GM20431 (cell line): Measurements from ENCODE around the gene RAET1E.
"Not testable (repeated sequence)": the region's sequence is repeated elsewhere in the genome, so short reads cannot be mapped to it uniquely, and the experiment has no call there.

Source experiments
- in situ Hi-C: fragments of 300-500 bp; cut with MseI, MboI; formaldehyde crosslinking; loops from one replicate; pipeline ENCODE4 v1.15.0; 2020; ENCODE audit warnings: low sequenced_read_pairs; ENCODE audit not compliant: unreplicated experiment

The RAET1E gene, protein sequence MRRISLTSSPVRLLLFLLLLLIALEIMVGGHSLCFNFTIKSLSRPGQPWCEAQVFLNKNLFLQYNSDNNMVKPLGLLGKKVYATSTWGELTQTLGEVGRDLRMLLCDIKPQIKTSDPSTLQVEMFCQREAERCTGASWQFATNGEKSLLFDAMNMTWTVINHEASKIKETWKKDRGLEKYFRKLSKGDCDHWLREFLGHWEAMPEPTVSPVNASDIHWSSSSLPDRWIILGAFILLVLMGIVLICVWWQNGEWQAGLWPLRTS

DNA sequence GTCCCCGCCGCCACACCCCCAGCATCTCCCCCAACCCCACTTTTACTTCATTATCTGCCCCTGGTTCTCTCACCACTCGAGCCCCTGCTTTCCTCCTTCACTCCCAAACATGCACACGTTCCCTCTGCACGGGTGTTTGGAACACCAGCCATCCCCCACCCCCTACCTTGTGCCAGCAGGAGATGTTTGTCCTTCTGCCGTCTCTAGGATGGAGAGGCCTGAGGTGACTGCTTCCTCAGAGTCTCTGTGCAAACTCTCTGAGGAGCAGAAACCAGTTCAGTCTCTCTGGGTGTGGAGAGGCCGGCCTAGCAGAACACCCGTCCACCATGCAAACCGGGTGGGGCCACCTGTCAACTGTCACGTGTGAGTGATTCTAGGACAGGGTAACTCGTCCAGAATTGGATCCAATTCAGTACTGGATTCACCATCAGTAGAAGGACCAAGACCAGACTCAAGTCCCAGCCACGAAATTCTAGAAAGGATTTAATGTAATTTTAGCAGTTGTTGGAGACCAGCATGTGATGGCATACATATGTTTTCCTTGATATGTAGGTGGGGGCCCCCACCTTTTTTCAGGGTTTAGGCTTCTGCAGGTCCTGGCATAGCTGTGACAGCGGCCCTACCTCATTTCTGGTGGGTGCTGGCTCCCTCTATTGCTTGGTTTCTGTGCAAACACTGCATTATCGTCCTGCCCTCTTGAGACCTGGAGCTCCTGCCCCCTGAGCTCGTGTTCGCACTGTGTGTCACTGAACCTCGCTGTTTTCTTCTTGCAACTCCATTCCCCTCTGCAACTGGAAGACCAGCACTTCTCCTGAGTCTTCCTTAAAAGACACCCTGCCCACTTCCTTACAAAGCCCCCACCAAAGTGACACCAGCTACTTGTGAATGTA is at the start of gene RAET1E:
Gene RAET1E, minus strand, starts transcription at position 259 of the 890 bp plus-strand sequence. CDS start 7,212 bp downstream, outside the sequence.
- in situ Hi-C loops, result no loop called here

DNA sequence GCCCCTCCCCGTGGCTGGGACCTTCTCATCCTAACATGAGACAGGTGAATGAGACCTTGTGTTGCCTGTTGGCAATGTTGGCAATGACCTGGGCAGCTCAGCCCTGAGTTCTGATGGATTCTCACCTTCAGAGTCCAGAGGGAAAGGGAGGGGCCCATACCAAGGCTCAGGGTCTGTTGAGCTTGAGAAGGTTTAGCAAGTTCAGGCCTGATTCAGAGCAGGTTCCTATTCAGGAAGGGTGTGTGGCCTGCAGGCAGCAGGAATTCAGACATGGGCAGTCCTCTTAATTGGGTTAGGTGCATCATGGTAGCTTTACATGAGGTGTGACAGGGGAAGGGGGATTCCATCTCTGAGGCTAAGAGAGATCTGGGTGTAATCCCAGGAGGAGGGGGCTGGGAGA is 49.6 kb upstream of the RAET1E start:
- in situ Hi-C loops, result not testable (repeated sequence)

DNA sequence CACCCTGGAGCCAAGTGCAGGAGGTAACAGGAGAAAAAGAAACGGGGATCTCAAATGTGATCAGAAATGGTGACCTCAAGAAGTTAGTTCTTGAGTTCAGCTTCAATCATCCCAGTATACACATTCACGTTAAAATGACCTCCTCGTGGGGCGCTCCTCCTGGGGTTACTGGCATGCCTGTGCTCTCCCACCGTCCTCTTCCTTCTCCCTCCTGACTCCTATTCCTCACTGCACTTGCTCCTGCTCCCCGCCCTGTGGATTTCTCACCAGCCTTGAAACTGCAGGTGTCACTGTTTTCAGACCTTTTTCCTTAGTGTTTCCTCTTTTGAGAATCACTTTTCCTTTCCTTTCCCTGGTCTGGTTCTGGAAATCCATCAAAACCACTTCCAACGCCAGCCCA is 48.7 kb upstream of the RAET1E start:
- in situ Hi-C loops, result not testable (repeated sequence)

DNA sequence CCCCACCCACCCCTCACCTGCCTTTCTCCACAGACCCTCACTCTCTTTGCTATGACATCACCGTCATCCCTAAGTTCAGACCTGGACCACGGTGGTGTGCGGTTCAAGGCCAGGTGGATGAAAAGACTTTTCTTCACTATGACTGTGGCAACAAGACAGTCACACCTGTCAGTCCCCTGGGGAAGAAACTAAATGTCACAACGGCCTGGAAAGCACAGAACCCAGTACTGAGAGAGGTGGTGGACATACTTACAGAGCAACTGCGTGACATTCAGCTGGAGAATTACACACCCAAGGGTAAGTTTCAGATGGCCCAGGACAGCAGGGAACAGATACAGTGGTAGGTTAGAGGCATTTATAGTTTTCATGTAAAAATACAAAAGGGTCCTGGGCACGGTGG is 47.4 kb upstream of the RAET1E start:
- in situ Hi-C loops, result not testable (repeated sequence)

DNA sequence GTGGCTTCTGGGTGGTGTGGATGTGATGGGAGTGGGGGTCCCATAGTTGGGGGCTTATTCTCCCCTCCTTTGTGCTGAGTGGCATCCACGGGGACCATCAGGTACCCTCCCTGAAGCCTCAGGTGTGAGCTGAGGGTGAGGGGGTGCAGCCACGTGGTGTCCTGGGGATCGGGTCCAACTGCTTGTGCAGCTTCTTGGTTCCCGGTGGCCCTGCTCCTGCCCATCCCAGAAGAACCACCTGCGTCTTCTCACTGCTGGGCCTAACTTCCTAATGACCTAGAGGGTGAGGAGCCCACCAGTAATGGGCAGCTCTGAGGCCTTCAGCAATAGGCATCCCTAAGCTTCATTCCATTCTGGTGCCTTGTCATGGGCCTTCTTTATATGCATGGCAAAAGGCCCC is 45.4 kb upstream of the RAET1E start:
- in situ Hi-C loops, result not testable (repeated sequence)

DNA sequence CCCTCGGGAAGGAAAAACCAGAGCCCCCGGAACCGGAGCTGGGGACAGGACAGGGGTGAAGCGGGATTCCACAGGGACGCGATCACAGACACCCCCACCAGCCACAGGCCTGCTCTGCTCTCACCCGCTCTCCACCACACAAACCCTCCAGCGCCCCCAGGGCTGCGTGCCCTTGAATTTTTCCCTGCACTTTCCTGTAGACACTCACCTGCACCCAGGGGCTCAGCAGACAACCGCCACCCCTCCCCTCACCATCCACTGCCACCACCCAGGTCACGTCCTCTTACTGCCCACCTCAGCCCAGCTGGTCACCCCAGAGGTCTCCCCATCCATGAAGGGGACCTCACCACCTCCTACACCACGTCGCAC is 44.5 kb upstream of the RAET1E start:
- in situ Hi-C loops, result no loop called here

DNA sequence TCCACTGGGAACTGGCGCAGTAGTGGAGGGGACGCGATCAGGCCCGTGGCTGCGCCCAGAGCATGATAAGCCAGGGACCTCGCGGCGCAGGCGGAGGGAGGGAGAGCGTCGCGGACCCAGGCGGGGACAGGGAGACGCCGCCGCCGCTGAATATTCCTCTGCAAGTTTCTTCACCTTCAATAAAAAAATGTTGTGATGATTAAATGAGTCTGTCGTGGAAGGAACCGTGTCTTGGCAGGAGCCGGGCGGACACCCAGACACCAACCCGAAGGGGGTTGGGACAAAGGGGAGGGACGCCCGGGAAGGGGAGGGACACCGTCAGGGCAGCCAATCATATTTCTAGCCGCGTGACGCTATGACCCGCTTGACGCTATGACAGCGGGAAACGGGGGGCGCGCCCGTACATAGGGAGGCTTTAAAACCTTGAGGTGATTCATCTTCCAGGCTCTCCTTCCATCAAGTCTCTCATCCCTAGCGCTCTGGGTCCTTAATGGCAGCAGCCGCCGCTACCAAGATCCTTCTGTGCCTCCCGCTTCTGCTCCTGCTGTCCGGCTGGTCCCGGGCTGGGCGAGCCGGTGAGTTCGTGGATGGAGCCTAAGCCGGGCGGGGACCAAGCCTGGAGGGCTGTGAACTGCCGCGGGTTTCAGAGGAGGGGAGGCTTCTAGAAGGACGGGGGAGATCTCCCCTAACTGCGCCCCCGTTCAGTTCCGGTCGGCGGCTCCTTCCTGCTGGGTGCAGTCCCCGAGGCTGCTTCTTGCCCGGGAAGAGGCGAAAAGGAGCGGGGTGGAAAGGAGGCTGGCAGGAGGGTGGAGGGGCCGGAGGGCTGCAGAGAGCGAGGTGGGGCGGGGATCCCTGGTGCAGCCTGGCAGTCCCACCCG is 43.9 kb upstream of the RAET1E start, which contains the start of gene ULBP2:
Gene ULBP2, plus strand, starts transcription at position 432 of the 878 bp plus-strand sequence. Its CDS starts 59 bp downstream, at position 491.
- in situ Hi-C loops, result no loop called here

DNA sequence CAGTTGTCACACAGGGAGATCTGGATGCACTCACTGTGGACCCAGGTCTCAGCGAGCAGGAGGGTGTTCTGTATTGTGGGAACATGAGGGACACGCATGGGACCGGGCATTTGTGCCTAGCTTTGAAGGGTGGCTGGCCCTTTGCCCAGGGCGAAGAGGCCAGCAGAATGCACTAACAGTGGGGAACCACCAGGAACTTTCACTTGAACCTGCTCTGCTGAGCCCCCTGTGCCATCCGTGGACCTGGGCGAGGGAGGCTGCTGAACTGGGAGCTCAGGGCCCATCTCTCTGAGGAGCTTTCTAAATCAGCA is 42.7 kb upstream of the RAET1E start:
- in situ Hi-C loops, result no loop called here

DNA sequence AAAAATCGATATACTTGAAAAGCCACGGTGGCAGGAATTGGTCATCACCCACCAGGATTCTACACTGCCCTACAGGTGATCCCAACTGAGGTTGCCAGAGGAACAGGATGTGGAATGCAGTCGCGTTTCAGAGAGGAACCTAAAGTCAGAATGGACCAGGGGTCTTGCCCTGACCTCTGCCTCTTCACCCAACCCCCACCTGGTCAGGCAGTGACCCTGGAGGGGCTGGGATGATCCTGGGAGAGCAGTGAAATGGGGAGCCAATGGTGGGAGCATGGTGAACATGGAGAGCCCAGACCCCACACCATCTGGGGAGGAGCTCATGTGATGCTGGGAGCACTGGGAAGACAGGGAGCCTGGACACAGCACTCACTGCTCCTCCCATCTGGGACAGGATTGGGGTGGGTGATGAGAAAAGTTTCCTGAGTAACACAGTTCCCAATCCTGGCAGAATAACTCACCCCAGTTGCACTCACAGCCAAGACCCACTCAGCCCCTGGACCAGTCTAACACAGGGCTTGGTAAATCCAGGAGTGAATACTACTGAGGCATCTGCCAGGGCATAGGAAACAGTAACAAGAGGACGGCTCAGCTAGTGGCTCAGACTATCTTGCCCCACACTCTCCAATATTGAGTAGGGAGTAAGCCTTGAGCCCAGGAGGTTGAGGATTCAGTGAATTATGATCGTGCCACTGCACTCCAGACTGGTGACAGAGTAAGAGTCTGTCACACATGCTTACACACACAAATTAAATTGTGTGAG is 42.2 kb upstream of the RAET1E start:
- in situ Hi-C loops, result loop anchor here (10.0 kb wide), 1 partner anchor 75 kb away; no protein-coding TSS in a partner anchor

DNA sequence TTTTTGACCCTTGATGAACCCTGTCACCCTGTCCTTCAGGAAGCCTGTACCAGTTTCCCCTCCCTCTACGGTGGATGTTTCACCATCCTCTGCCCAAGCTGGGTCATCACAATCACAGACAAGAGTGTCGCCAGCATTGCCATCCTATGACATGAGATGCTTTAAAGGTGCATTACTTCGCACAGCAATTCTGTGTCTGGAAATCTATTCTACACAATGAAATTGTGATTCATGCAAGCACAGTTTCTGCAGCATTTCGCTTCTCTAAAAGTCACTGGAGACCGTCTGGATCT is 41.4 kb upstream of the RAET1E start:
- in situ Hi-C loops, result loop anchor here (10.0 kb wide), 1 partner anchor 75 kb away; no protein-coding TSS in a partner anchor

DNA sequence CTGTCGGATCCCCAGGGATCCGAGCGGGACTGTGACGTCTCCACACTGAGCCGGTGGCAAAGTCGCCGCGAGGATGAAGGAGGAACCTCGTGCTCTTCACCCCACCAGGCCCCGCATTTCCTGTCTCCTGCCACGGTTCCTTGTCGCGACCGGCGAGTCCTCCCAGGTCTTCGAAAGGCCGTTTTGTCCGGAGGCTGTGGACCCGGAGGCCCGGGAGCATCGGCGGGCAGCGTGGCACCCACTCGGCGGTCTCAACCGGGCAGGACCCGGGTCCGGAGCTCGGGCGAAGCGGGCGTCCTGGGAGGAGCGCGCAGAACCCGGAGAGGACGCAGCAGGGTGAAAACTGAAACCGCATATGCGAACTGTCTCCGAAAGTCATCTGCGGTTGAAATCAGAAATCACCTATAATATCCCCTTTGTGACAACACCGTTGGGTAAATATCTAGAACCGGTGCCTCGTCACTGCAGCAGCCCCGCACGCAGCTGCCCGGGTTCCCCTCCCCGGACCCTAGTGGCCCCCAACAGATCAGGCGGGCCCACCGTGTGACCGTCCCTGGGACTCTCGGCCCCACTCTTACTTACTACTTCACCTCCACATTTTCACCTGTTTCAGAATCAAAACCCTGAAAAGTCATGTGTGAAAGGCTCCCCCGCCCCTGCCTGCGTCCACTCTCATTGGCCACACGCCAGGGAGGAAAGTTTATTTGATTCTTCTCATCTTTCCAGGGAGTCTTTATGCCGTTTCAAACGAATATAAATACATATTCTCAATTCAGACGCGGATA is 40.9 kb upstream of the RAET1E start:
- in situ Hi-C loops, result loop anchor here (10.0 kb wide), 1 partner anchor 76 kb away; no protein-coding TSS in a partner anchor

DNA sequence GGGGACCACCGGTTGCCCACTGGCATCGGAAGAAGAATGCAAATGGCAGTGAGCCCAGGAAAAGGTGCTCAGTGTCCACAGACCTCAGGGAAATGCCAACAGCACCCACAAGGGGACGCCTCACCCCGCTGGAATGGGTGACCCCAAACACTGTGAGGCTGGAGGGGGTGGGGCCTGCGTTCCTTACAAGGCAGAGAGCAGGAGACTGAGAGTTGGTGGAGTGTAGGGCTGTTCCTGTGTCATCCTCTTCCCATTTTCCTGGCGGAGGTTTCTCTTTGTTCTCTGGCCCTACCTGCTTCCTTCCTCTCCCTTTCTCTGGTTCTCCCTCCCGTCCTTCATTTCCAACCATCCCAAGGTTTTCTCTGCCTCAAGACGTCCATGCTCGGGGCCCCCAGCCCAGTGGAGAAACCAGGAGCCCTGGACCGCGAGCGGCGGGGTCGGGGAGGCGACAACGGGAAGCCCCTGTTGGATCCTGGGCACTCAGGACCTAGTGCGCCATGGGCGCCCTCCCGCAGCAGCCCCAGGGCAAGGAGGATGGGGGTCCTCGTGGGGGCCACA is 40.2 kb upstream of the RAET1E start:
- in situ Hi-C loops, result loop anchor here (10.0 kb wide), 1 partner anchor 77 kb away; no protein-coding TSS in a partner anchor

DNA sequence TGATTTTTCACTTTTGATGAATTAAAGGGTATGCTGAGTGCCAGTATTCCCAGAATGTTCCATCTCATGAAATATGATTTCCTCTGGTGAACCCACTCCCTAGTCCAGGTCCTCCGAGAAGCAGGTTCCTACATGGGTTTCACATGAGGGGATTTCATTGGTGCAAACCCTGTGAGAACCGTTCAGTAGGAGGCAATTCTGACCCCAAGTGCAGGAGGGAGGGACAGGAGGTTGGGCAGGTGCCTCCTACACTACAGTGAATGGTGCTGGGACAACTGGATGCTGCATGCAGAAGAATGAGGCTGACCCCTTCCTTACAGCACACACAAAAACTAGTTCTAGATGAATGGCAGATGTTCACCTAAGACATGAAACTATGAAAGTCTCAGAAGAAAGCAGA is 38.8 kb upstream of the RAET1E start:
- in situ Hi-C loops, result loop anchor here (10.0 kb wide), 1 partner anchor 78 kb away; no protein-coding TSS in a partner anchor

DNA sequence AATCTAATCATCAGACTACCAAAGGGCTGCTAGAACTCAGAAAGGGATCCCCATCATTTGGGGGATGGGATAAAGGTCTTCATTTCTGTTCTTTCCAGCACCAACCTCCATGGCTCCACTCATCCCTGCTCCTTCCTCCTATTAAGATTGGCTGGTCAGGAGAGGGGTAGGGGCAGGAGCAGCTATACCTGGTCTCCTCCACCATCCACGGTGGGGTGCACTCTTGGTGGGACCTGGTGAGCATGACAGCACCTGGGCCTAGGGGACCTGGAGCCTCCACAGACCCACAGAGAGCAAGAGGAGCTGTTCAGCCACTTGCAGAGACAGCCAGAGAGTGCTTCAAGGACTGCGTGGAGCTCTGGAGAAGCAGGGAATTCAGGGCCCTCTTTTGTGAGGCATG is 37.8 kb upstream of the RAET1E start:
- in situ Hi-C loops, result loop anchor here (10.0 kb wide), 1 partner anchor 79 kb away; no protein-coding TSS in a partner anchor

DNA sequence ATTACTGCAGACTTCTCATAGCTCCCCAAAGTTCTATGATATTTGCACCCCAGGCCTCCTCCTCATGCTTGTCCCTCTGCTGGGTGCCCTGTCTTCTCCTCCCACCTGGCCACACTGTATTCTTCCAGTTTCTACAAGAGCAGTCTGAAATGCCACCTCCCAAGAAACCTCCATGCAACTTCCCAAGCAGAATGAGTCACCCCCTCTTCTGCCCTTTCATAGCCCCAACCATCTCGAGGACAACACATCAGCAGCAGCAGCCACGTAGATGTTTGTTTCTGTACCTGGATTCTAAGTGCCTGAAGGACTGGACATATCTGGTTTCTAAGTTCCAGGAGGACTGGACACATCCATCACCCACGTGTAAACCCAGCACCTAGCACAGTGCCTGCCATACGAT is 37.3 kb upstream of the RAET1E start:
- in situ Hi-C loops, result loop anchor here (10.0 kb wide), 1 partner anchor 80 kb away; no protein-coding TSS in a partner anchor

DNA sequence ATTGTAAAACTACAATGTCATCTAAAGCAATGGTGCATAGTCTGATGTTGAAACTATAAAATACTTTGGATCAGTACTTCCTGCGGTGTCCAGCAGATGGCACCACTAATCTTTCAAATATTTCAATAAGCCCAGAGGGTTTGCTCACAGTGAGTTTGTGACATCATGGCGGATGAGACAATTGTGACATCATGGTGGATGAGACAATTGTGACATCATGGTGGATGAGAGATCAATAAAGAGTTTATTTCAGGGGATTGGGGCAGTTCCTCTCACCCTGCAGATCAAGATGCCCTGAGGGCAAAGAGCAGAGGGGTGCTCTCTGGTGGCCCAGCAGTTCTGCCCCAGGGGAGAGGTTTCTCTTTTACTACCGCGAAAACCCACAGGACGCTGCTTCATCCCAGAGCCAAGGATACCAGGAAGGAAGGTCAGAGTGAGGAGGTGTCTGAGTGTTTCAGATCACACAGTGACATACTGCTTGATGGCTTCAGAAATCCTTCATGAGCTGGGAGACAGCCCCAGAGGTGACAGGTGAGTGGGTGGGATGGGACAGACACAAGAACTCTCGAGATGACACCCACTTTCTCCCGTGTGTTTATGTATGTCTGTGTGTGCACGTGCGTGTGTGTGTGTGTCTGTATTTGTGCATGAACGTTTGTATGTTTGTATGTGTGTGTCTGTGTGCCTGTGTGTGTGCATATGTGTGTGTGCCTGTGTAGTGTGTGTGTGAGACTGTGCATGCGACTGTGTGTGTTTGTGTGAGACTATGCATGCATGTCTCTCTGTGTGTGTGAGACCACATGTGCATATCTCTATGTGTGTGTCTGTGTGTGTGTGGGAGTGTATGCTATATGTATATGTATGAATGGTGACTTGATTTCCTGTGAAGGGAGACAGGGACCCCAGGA is 36.6 kb upstream of the RAET1E start:
- in situ Hi-C loops, result loop anchor here (10.0 kb wide), 1 partner anchor 80 kb away; no protein-coding TSS in a partner anchor

DNA sequence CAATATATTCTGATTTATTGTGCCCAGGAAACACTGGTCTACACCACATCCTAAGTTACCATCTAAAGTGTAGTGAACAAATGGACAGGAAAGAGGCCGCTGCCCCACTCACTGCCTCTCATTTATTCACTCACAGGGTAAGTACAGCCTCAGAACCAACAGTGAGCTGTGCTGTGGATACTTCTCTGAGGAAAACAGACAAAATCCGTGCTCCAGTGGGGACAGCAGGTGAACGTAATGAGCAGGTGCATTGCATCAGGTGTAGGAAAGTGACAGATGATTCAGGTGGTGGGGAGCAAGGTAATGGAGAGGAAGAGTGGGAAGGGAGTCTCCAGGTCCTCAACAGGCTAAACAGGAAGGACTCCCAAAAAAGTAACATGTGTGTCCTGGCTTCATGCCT is 35.5 kb upstream of the RAET1E start:
- in situ Hi-C loops, result loop anchor here (10.0 kb wide), 1 partner anchor 81 kb away; no protein-coding TSS in a partner anchor
